SU-DHL-6 (cell line): ENCODE data around the gene SLC22A5.

Experiments used
- EZH2phosphoT487 ChIP-seq: fragments of 200-600 bp; sonication (generic), shearing (Covaris generic); conservative IDR thresholded peaks from 2 replicates; pipeline ENCODE4 v1.6.1; 2018; ENCODE audit warnings: mild to moderate bottlenecking, antibody characterized with exemption, low read length, moderate library complexity, mixed read lengths
- TF ChIP-seq, protein P1 (sequence below): fragments of 200-600 bp; sonication (generic); IDR thresholded peaks from one replicate; pipeline ENCODE4 v1.5.1; 2017; ENCODE audit warnings: antibody characterized with exemption, mild to moderate bottlenecking, low read length, moderate library complexity; ENCODE audit not compliant: insufficient read depth, poor library complexity, severe bottlenecking

DNA sequence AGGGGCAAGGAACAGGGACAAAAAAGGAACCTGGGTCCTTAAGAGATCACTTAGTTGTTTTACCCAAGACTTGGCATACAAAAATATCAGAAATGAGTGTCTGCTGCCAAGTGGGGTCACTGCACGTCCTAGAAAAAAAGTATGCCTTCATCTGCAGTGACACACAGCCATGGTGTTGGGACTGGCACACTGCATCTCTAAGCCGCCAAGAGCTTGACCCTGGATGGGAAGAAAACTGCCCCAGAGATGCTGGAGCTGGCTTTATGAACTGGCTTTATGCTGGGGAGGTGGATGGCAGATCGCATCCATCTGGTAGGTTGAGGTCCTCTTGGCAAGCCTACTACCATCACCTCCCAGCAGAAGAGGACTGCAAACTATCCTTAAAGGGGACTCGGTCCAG is 69.4 kb downstream of the SLC22A5 start:
- TF ChIP-seq, protein P1, sequence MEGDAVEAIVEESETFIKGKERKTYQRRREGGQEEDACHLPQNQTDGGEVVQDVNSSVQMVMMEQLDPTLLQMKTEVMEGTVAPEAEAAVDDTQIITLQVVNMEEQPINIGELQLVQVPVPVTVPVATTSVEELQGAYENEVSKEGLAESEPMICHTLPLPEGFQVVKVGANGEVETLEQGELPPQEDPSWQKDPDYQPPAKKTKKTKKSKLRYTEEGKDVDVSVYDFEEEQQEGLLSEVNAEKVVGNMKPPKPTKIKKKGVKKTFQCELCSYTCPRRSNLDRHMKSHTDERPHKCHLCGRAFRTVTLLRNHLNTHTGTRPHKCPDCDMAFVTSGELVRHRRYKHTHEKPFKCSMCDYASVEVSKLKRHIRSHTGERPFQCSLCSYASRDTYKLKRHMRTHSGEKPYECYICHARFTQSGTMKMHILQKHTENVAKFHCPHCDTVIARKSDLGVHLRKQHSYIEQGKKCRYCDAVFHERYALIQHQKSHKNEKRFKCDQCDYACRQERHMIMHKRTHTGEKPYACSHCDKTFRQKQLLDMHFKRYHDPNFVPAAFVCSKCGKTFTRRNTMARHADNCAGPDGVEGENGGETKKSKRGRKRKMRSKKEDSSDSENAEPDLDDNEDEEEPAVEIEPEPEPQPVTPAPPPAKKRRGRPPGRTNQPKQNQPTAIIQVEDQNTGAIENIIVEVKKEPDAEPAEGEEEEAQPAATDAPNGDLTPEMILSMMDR: no peak
- no peak for TF ChIP-seq EZH2phosphoT487
